Measurements from ENCODE around the gene TTF2. TPM values are rescaled to one million over a fixed set of nuclear protein-coding genes. Genes with fewer than 3 reads are reported as not detected.
A peak's percentile ranks its signal among the peaks of the same experiment; 100 is the strongest.

The TTF2 gene
- total RNA-seq, result 10 to 100 TPM; 27.6 to 74.4 (median 35.2) TPM
- polyA plus RNA-seq, result 10 to 100 TPM in 1 of 2 donors, 1 to 10 TPM in 1; 9.1 to 10.1 TPM
- total RNA-seq, result 35.5 reads per million, percentile 64 among the genes with 10 or more reads in this experiment

DNA sequence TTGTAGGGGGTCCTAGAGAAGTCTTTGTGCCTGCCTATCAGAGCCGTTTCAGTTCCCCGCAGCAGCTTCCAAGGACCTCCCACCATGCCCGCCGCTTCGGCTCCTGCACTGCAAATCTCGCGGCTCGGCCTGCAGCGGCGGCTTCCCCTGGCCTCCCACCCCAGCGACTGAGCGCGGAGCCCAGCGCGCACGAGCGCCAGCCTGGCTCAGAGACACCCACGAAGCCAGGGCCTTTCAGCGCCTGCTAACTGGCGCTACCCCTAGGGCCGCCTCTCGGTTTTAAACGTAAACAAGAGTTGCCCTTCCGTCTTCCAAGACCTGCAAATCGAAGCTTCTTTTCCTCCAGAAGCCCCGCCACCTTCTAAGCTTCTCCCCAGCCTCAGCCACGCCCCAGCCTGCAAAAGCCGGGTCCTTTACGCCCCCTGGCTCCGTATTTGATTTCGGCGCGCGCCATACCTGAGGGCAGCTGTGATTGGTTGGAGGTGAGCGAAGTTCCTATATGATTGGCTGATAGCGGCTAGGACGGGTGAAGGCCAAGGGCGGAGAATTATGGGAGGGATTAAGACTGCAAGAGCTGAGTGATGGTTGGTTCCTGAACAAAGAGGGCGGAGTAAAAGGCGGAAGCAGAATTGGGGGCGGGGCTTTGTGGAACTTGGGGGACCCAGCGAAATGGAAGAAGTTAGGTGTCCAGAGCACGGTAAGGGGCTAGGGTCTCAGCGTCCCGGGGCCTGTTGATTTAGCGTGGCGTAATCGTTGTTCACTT lies at the start of gene TTF2:
Gene TTF2, plus strand, starts transcription at position 649 of the 763 bp plus-strand sequence. Its CDS starts 21 bp downstream, at position 670.
- intact Hi-C loops (cut with micrococcal nuclease), result loop anchor here (1.0 to 10.0 kb wide), 24 partner anchors 34 to 895 kb away; partner anchors contain the start of genes MAN1A2 (in 2 of the 2), TRIM45 (in 2 of the 2), CD2 (in 1 of the 2) and CD58 (in 1 of the 2)
- Histone ChIP-seq H3K4me1 (ENCODE audit: control insufficient read depth in 2 of 2, insufficient read depth in 2 of 2, low read length in 2 of 2) (peaks cover 6 to 9% of the 10 kb centered on the region in 2 donors), H3K4me3 (ENCODE audit: low read length) (peak within 1 kb of the TSS; percentile 81), H3K27ac (ENCODE audit: low read depth, low read length) (peak within 1 kb of the TSS; percentile 82), H3K27me3 (ENCODE audit: control insufficient read depth in 2 of 2, insufficient read depth in 2 of 2, low read length in 2 of 2) (no peaks in the 10 kb centered on the region), H3K36me3 (ENCODE audit: control insufficient read depth in 2 of 3, insufficient read depth in 3 of 3, low read length in 3 of 3) (no peaks in the 10 kb centered on the region), H3K9me3 (ENCODE audit: control insufficient read depth in 2 of 3, low read length in 3 of 3) (no peaks in the 10 kb centered on the region)
- Mint-ChIP-seq H3K9me3 (peaks cover 0 to 2% (median 0%) of the 10 kb centered on the region in 11 donors), H3K4me1 (peaks cover 19 to 60% (median 41%) of the 10 kb centered on the region in 7 donors), H3K27me3 (no peaks in the 10 kb centered on the region), H3K27ac (peak within 1 kb of the TSS in 4 of 9 donors; percentile 45 to 83 (median 62)), H3K36me3 (peaks cover 0 to 15% (median 5%) of the 10 kb centered on the region in 5 donors), H3K4me3 (no peak within 1 kb of the TSS)
- ChIA-PET POLR2A (interaction anchor here (0.6 to 3.0 kb wide), 32 partner anchors 8 to 739 kb away, joined by 3 to 20 read pairs (median 4); partner anchors contain the start of genes CD2 and MAN1A2), CTCF (interaction anchor here (0.8 to 1.7 kb wide), 14 partner anchors 8 to 935 kb away, joined by 3 to 5 read pairs (median 4); no protein-coding TSS in a partner anchor)
- DNase-seq (peak; percentile 82 to 99 (median 98)), ATAC-seq (peak; percentile 96)

DNA sequence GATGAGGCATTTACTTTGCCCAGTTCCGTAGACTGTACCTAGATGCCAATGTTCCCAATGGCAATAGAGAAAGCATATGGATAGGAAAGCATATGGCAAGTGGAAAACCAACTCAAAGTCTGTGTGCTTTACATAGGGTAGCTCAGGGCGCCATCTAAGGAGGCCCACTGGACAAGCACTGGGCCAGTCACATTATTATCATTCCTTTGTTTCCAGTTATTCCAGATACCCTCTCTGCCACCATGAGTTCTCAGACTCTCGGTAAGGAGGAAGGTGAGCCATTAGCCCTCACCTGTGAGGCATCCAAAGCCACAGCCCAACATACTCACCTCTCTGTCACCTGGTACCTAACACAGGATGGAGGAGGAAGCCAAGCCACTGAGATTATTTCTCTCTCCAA lies 48.8 kb upstream of the TTF2 start:
- ChIA-PET CTCF (no interaction called here), POLR2A (interaction anchor here (0.5 to 5.2 kb wide), 4 partner anchors 10 to 41 kb away, joined by 3 to 73 read pairs (median 7); partner anchors contain the start of gene CD101)
- Histone ChIP-seq H3K4me1 (ENCODE audit: control insufficient read depth in 2 of 2, insufficient read depth in 2 of 2, low read length in 2 of 2) (peaks cover 0 to 34% of the 10 kb centered on the region in 2 donors), H3K36me3 (ENCODE audit: control insufficient read depth in 2 of 3, insufficient read depth in 3 of 3, low read length in 3 of 3) (no peaks in the 10 kb centered on the region), H3K4me3 (ENCODE audit: low read length) (no peak overlapping the region), H3K9me3 (ENCODE audit: control insufficient read depth in 2 of 3, low read length in 3 of 3) (no peaks in the 10 kb centered on the region), H3K27me3 (ENCODE audit: control insufficient read depth in 2 of 2, insufficient read depth in 2 of 2, low read length in 2 of 2) (no peaks in the 10 kb centered on the region), H3K27ac (ENCODE audit: low read depth, low read length) (no peak overlapping the region)
- Mint-ChIP-seq H3K4me3 (no peak overlapping the region), H3K4me1 (peaks cover 21 to 81% (median 54%) of the 10 kb centered on the region in 7 donors), H3K27ac (peak overlapping the region in 1 of 9 donors; percentile 36), H3K27me3 (no peaks in the 10 kb centered on the region), H3K36me3 (peaks cover 0 to 11% (median 5%) of the 10 kb centered on the region in 5 donors), H3K9me3 (no peaks in the 10 kb centered on the region)
- intact Hi-C loops (cut with micrococcal nuclease), result no loop called here
- DNase-seq, result no peak
- ATAC-seq, result no peak

DNA sequence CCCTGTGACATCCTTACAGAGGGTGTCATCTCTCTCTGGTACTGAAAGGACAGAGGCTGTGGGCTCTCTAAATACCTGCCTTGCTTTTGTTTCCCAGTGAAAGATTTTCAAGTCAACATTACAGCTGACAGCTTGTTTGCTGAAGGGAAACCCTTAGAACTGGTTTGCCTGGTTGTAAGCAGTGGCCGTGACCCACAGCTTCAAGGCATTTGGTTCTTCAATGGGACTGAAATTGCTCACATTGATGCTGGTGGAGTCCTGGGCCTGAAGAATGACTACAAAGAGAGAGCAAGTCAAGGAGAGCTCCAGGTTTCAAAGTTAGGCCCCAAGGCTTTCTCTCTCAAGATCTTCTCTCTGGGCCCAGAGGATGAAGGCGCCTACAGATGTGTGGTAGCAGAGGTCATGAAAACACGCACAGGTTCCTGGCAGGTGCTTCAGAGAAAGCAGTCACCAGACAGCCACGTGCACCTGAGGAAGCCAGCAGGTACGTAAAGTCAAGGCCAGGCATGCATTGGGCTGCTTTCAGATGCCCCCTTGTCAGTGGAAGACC lies 46.7 kb upstream of the TTF2 start:
- ATAC-seq (no peak), DNase-seq (peak in 2 of 9 donors; percentile 17 to 18)
- Histone ChIP-seq H3K4me3 (ENCODE audit: low read length) (no peak overlapping the region), H3K4me1 (ENCODE audit: control insufficient read depth in 2 of 2, insufficient read depth in 2 of 2, low read length in 2 of 2) (peaks cover 0 to 17% of the 10 kb centered on the region in 2 donors), H3K27ac (ENCODE audit: low read depth, low read length) (no peak overlapping the region), H3K9me3 (ENCODE audit: control insufficient read depth in 2 of 3, low read length in 3 of 3) (no peaks in the 10 kb centered on the region), H3K27me3 (ENCODE audit: control insufficient read depth in 2 of 2, insufficient read depth in 2 of 2, low read length in 2 of 2) (no peaks in the 10 kb centered on the region), H3K36me3 (ENCODE audit: control insufficient read depth in 2 of 3, insufficient read depth in 3 of 3, low read length in 3 of 3) (no peaks in the 10 kb centered on the region)
- intact Hi-C loops (cut with micrococcal nuclease), result no loop called here
- H3K27me3 Mint-ChIP-seq, result no peaks in the 10 kb centered on the region
- ChIA-PET POLR2A (interaction anchor here (1.1 to 2.1 kb wide), 4 partner anchors 9 to 27 kb away, joined by 3 to 8 read pairs (median 5); partner anchors contain the start of gene CD101), CTCF (interaction anchor here (1.0 kb wide), 1 partner anchor 43 kb away, joined by 3 read pairs; no protein-coding TSS in a partner anchor)
- H3K36me3 Mint-ChIP-seq, result peaks cover 0 to 11% (median 5%) of the 10 kb centered on the region in 5 donors
- H3K4me1 Mint-ChIP-seq, result peaks cover 13 to 82% (median 50%) of the 10 kb centered on the region in 7 donors
- H3K9me3 Mint-ChIP-seq, result no peaks in the 10 kb centered on the region
- H3K27ac Mint-ChIP-seq, result peak overlapping the region in 6 of 9 donors; percentile 22 to 85 (median 62)
- peak overlapping the region in 1 of 10 donors; percentile 53 for H3K4me3 Mint-ChIP-seq

DNA sequence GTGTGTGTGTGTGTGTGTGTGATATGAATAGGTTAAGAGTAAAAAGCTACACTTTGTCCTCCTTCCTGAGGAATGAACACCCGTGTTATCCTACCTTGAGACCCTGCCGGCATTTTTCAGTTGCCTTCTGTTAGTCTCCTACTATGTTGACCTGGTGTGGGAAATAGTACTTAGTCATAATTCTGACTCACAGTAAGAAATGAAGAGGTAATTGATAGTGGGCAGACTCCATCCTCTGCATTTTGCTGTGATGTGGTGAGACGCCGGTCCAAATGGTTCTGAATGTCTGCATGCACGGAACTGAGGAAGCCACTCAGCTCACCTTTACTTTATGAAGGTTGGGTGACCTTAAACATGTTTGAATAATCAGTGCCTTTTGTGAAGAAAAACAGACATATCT lies 45.9 kb upstream of the TTF2 start:
- intact Hi-C loops (cut with micrococcal nuclease), result no loop called here
- ATAC-seq (no peak), DNase-seq (no peak)
- peaks cover 6 to 75% (median 42%) of the 10 kb centered on the region in 7 donors for H3K4me1 Mint-ChIP-seq
- H3K27me3 ChIP-seq (ENCODE audit: control insufficient read depth in 2 of 2, insufficient read depth in 2 of 2, low read length in 2 of 2), result no peaks in the 10 kb centered on the region
- H3K36me3 ChIP-seq (ENCODE audit: control insufficient read depth in 2 of 3, insufficient read depth in 3 of 3, low read length in 3 of 3), result no peaks in the 10 kb centered on the region
- H3K9me3 Mint-ChIP-seq, result no peaks in the 10 kb centered on the region
- H3K27ac Mint-ChIP-seq, result peak overlapping the region in 3 of 9 donors; percentile 14 to 47 (median 14)
- CTCF ChIA-PET, result interaction anchor here (1.0 kb wide), 1 partner anchor 43 kb away, joined by 3 read pairs; no protein-coding TSS in a partner anchor
- peaks cover 0 to 9% of the 10 kb centered on the region in 2 donors for H3K4me1 ChIP-seq (ENCODE audit: control insufficient read depth in 2 of 2, insufficient read depth in 2 of 2, low read length in 2 of 2)
- no peak overlapping the region for H3K27ac ChIP-seq (ENCODE audit: low read depth, low read length)
- no peak overlapping the region for H3K4me3 ChIP-seq (ENCODE audit: low read length)
- no peaks in the 10 kb centered on the region for H3K9me3 ChIP-seq (ENCODE audit: control insufficient read depth in 2 of 3, low read length in 3 of 3)
- H3K27me3 Mint-ChIP-seq, result no peaks in the 10 kb centered on the region
- H3K36me3 Mint-ChIP-seq, result peaks cover 0 to 12% (median 5%) of the 10 kb centered on the region in 5 donors
- H3K4me3 Mint-ChIP-seq, result peak overlapping the region in 1 of 10 donors; percentile 12
- POLR2A ChIA-PET, result interaction anchor here (0.6 to 2.1 kb wide), 6 partner anchors 9 to 147 kb away, joined by 3 to 8 read pairs (median 3); partner anchors contain the start of gene CD101

DNA sequence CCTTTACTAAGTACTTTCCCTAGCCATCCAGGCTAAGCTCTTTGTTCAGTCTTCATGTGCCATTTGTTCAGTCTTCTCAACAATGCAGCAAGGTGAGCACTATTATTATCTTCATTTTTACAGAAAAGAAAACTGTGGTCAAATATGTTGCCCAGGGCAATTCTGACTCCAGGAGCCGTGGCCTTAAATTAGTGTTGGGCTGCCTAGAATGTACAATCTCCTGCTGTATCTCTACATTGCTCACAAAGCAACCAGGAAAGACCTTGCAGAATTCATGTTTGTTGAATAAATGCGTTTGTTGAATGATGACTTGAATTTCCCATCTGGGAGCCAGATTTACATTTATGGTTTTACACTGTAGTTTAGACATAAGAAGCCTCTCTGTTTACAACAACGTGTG lies 44.4 kb upstream of the TTF2 start:
- Mint-ChIP-seq H3K9me3 (peaks cover 0 to 5% (median 0%) of the 10 kb centered on the region in 11 donors), H3K4me3 (no peak overlapping the region), H3K4me1 (peaks cover 0 to 67% (median 28%) of the 10 kb centered on the region in 7 donors), H3K27me3 (no peaks in the 10 kb centered on the region), H3K27ac (no peak overlapping the region), H3K36me3 (peaks cover 0 to 20% (median 13%) of the 10 kb centered on the region in 5 donors)
- Histone ChIP-seq H3K27me3 (ENCODE audit: control insufficient read depth in 2 of 2, insufficient read depth in 2 of 2, low read length in 2 of 2) (no peaks in the 10 kb centered on the region), H3K4me1 (ENCODE audit: control insufficient read depth in 2 of 2, insufficient read depth in 2 of 2, low read length in 2 of 2) (no peaks in the 10 kb centered on the region), H3K9me3 (ENCODE audit: control insufficient read depth in 2 of 3, low read length in 3 of 3) (no peaks in the 10 kb centered on the region), H3K4me3 (ENCODE audit: low read length) (no peak overlapping the region), H3K27ac (ENCODE audit: low read depth, low read length) (no peak overlapping the region), H3K36me3 (ENCODE audit: control insufficient read depth in 2 of 3, insufficient read depth in 3 of 3, low read length in 3 of 3) (no peaks in the 10 kb centered on the region)
- ChIA-PET POLR2A (no interaction called here), CTCF (no interaction called here)
- intact Hi-C loops (cut with micrococcal nuclease), result loop anchor here in 1 of 2 donors (2.0 kb wide), 1 partner anchor 15 kb away; the partner anchor contains the start of gene CD101
- ATAC-seq (no peak), DNase-seq (no peak)

DNA sequence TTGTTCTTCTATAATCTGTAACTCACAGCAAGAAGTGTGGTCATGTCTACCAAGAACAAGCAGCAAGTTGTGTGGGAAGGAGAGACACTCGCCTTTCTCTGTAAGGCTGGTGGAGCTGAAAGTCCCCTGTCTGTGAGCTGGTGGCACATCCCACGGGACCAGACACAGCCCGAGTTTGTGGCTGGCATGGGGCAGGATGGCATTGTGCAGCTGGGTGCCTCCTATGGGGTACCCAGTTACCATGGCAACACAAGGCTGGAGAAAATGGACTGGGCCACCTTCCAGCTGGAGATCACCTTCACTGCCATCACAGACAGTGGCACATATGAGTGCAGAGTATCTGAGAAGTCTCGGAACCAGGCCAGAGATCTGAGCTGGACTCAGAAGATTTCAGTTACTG lies 43.1 kb upstream of the TTF2 start:
- no peaks in the 10 kb centered on the region for H3K27me3 ChIP-seq (ENCODE audit: control insufficient read depth in 2 of 2, insufficient read depth in 2 of 2, low read length in 2 of 2)
- H3K4me3 ChIP-seq (ENCODE audit: low read length), result no peak overlapping the region
- H3K27ac ChIP-seq (ENCODE audit: low read depth, low read length), result no peak overlapping the region
- peaks cover 0 to 3% (median 0%) of the 10 kb centered on the region in 3 experiments for H3K36me3 ChIP-seq (ENCODE audit: control insufficient read depth in 2 of 3, insufficient read depth in 3 of 3, low read length in 3 of 3)
- no peak overlapping the region for H3K4me3 Mint-ChIP-seq
- no peak for DNase-seq
- H3K36me3 Mint-ChIP-seq, result peaks cover 0 to 20% (median 9%) of the 10 kb centered on the region in 5 donors
- CTCF ChIA-PET, result no interaction called here
- intact Hi-C loops (cut with micrococcal nuclease), result loop anchor here in 1 of 2 donors (2.0 kb wide), 1 partner anchor 16 kb away; the partner anchor contains the start of gene CD101
- no peaks in the 10 kb centered on the region for H3K9me3 ChIP-seq (ENCODE audit: control insufficient read depth in 2 of 3, low read length in 3 of 3)
- H3K4me1 Mint-ChIP-seq, result peaks cover 0 to 59% (median 25%) of the 10 kb centered on the region in 7 donors
- POLR2A ChIA-PET, result interaction anchor here (1.0 kb wide), 1 partner anchor 16 kb away, joined by 3 read pairs; the partner anchor contains the start of gene CD101
- no peaks in the 10 kb centered on the region for H3K27me3 Mint-ChIP-seq
- ATAC-seq, result no peak
- no peaks in the 10 kb centered on the region for H3K4me1 ChIP-seq (ENCODE audit: control insufficient read depth in 2 of 2, insufficient read depth in 2 of 2, low read length in 2 of 2)
- peak overlapping the region in 5 of 9 donors; percentile 17 to 75 (median 41) for H3K27ac Mint-ChIP-seq
- peaks cover 0 to 5% (median 0%) of the 10 kb centered on the region in 11 donors for H3K9me3 Mint-ChIP-seq
